ENCODE measurements around the gene ZMIZ1. TPM values are rescaled to one million over a fixed set of nuclear protein-coding genes. Genes with fewer than 3 reads are reported as not detected.

The ZMIZ1 gene
- total RNA-seq, 1 donor from 2014 or later = 11.5 TPM

- peak overlapping the region in 1 of 3 donors; percentile 33 for H3K9ac ChIP-seq (ENCODE audit: low read depth in 1 of 3, low read length in 3 of 3)
- H3K36me3 ChIP-seq (ENCODE audit: control insufficient read depth in 3 of 3, insufficient read depth in 3 of 3, low read length in 3 of 3) = peaks cover 0 to 14% (median 9%) of the 10 kb centered on the region in 3 donors
- no peaks in the 10 kb centered on the region for H3K27me3 ChIP-seq (ENCODE audit: control insufficient read depth in 3 of 3, insufficient read depth in 3 of 3, low read length in 3 of 3)
- H3K4me1 ChIP-seq (ENCODE audit: control insufficient read depth in 3 of 3, insufficient read depth in 3 of 3, low read length in 3 of 3) = peaks cover 33 to 62% (median 40%) of the 10 kb centered on the region in 3 donors
- H3K4me3 ChIP-seq (ENCODE audit: low read length in 3 of 3) = no peak overlapping the region
- H3K9me3 ChIP-seq (ENCODE audit: control insufficient read depth in 3 of 3, low read length in 3 of 3) = no peaks in the 10 kb centered on the region
- H3K27ac ChIP-seq (ENCODE audit: low read depth, low read length) = no peak overlapping the region
Observed at GRCh38 chr10:79173582-79174262, 105.0 kb downstream of the ZMIZ1 start.

- Histone ChIP-seq H3K36me3 (ENCODE audit: control insufficient read depth in 3 of 3, insufficient read depth in 3 of 3, low read length in 3 of 3) (peaks cover 0 to 11% (median 2%) of the 10 kb centered on the region in 3 donors), H3K9me3 (ENCODE audit: control insufficient read depth in 3 of 3, low read length in 3 of 3) (no peaks in the 10 kb centered on the region), H3K27ac (ENCODE audit: low read depth, low read length) (no peak overlapping the region), H3K4me3 (ENCODE audit: low read length in 3 of 3) (no peak overlapping the region), H3K27me3 (ENCODE audit: control insufficient read depth in 3 of 3, insufficient read depth in 3 of 3, low read length in 3 of 3) (no peaks in the 10 kb centered on the region), H3K4me1 (ENCODE audit: control insufficient read depth in 3 of 3, insufficient read depth in 3 of 3, low read length in 3 of 3) (peaks cover 47 to 70% (median 60%) of the 10 kb centered on the region in 3 donors), H3K9ac (ENCODE audit: low read depth in 1 of 3, low read length in 3 of 3) (no peak overlapping the region)
Observed at GRCh38 chr10:79176052-79176501, 107.3 kb downstream of the ZMIZ1 start.

- H3K9ac ChIP-seq (ENCODE audit: low read depth in 1 of 3, low read length in 3 of 3) = peak overlapping the region in 1 of 3 donors; percentile 45
- H3K4me1 ChIP-seq (ENCODE audit: control insufficient read depth in 3 of 3, insufficient read depth in 3 of 3, low read length in 3 of 3) = peaks cover 54 to 78% (median 69%) of the 10 kb centered on the region in 3 donors
- peaks cover 0 to 7% (median 0%) of the 10 kb centered on the region in 3 donors for H3K36me3 ChIP-seq (ENCODE audit: control insufficient read depth in 3 of 3, insufficient read depth in 3 of 3, low read length in 3 of 3)
- peak overlapping the region; percentile 48 for H3K27ac ChIP-seq (ENCODE audit: low read depth, low read length)
- no peaks in the 10 kb centered on the region for H3K9me3 ChIP-seq (ENCODE audit: control insufficient read depth in 3 of 3, low read length in 3 of 3)
- no peak overlapping the region for H3K4me3 ChIP-seq (ENCODE audit: low read length in 3 of 3)
- H3K27me3 ChIP-seq (ENCODE audit: control insufficient read depth in 3 of 3, insufficient read depth in 3 of 3, low read length in 3 of 3) = no peaks in the 10 kb centered on the region
Observed at GRCh38 chr10:79176949-79177602, 108.3 kb downstream of the ZMIZ1 start.

GRCh38 chr10:79178070-79178576 is 109.4 kb downstream of the ZMIZ1 start:
- no peak overlapping the region for H3K9ac ChIP-seq (ENCODE audit: low read depth in 1 of 3, low read length in 3 of 3)
- H3K9me3 ChIP-seq (ENCODE audit: control insufficient read depth in 3 of 3, low read length in 3 of 3) = no peaks in the 10 kb centered on the region
- H3K36me3 ChIP-seq (ENCODE audit: control insufficient read depth in 3 of 3, insufficient read depth in 3 of 3, low read length in 3 of 3) = peaks cover 0 to 8% (median 5%) of the 10 kb centered on the region in 3 donors
- H3K27ac ChIP-seq (ENCODE audit: low read depth, low read length) = no peak overlapping the region
- no peaks in the 10 kb centered on the region for H3K27me3 ChIP-seq (ENCODE audit: control insufficient read depth in 3 of 3, insufficient read depth in 3 of 3, low read length in 3 of 3)
- peaks cover 62 to 89% (median 78%) of the 10 kb centered on the region in 3 donors for H3K4me1 ChIP-seq (ENCODE audit: control insufficient read depth in 3 of 3, insufficient read depth in 3 of 3, low read length in 3 of 3)
- H3K4me3 ChIP-seq (ENCODE audit: low read length in 3 of 3) = no peak overlapping the region

- Histone ChIP-seq H3K36me3 (ENCODE audit: control insufficient read depth in 3 of 3, insufficient read depth in 3 of 3, low read length in 3 of 3) (peaks cover 0 to 8% (median 5%) of the 10 kb centered on the region in 3 donors), H3K4me3 (ENCODE audit: low read length in 3 of 3) (no peak overlapping the region), H3K27ac (ENCODE audit: low read depth, low read length) (no peak overlapping the region), H3K9ac (ENCODE audit: low read depth in 1 of 3, low read length in 3 of 3) (no peak overlapping the region), H3K9me3 (ENCODE audit: control insufficient read depth in 3 of 3, low read length in 3 of 3) (no peaks in the 10 kb centered on the region), H3K4me1 (ENCODE audit: control insufficient read depth in 3 of 3, insufficient read depth in 3 of 3, low read length in 3 of 3) (peaks cover 66 to 93% (median 84%) of the 10 kb centered on the region in 3 donors), H3K27me3 (ENCODE audit: control insufficient read depth in 3 of 3, insufficient read depth in 3 of 3, low read length in 3 of 3) (no peaks in the 10 kb centered on the region)
Observed at GRCh38 chr10:79178614-79179163, 109.9 kb downstream of the ZMIZ1 start.

- Histone ChIP-seq H3K27me3 (ENCODE audit: control insufficient read depth in 3 of 3, insufficient read depth in 3 of 3, low read length in 3 of 3) (no peaks in the 10 kb centered on the region), H3K4me1 (ENCODE audit: control insufficient read depth in 3 of 3, insufficient read depth in 3 of 3, low read length in 3 of 3) (peaks cover 73 to 93% (median 90%) of the 10 kb centered on the region in 3 donors), H3K27ac (ENCODE audit: low read depth, low read length) (peak overlapping the region; percentile 19), H3K36me3 (ENCODE audit: control insufficient read depth in 3 of 3, insufficient read depth in 3 of 3, low read length in 3 of 3) (peaks cover 0 to 5% (median 5%) of the 10 kb centered on the region in 3 donors), H3K4me3 (ENCODE audit: low read length in 3 of 3) (no peak overlapping the region), H3K9ac (ENCODE audit: low read depth in 1 of 3, low read length in 3 of 3) (no peak overlapping the region), H3K9me3 (ENCODE audit: control insufficient read depth in 3 of 3, low read length in 3 of 3) (no peaks in the 10 kb centered on the region)
Observed at GRCh38 chr10:79179164-79179956, 110.6 kb downstream of the ZMIZ1 start.

- Histone ChIP-seq H3K4me3 (ENCODE audit: low read length in 3 of 3) (no peak overlapping the region), H3K4me1 (ENCODE audit: control insufficient read depth in 3 of 3, insufficient read depth in 3 of 3, low read length in 3 of 3) (peaks cover 78 to 93% (median 90%) of the 10 kb centered on the region in 3 donors), H3K9ac (ENCODE audit: low read depth in 1 of 3, low read length in 3 of 3) (peak overlapping the region in 1 of 3 donors; percentile 1), H3K36me3 (ENCODE audit: control insufficient read depth in 3 of 3, insufficient read depth in 3 of 3, low read length in 3 of 3) (peaks cover 0 to 5% (median 5%) of the 10 kb centered on the region in 3 donors), H3K9me3 (ENCODE audit: control insufficient read depth in 3 of 3, low read length in 3 of 3) (no peaks in the 10 kb centered on the region), H3K27ac (ENCODE audit: low read depth, low read length) (peak overlapping the region; percentile 19), H3K27me3 (ENCODE audit: control insufficient read depth in 3 of 3, insufficient read depth in 3 of 3, low read length in 3 of 3) (no peaks in the 10 kb centered on the region)
Observed at GRCh38 chr10:79179957-79180309, 111.2 kb downstream of the ZMIZ1 start.

GRCh38 chr10:79180414-79181221 is 111.9 kb downstream of the ZMIZ1 start:
- Histone ChIP-seq H3K4me1 (ENCODE audit: control insufficient read depth in 3 of 3, insufficient read depth in 3 of 3, low read length in 3 of 3) (peaks cover 78 to 93% (median 88%) of the 10 kb centered on the region in 3 donors), H3K4me3 (ENCODE audit: low read length in 3 of 3) (no peak overlapping the region), H3K27ac (ENCODE audit: low read depth, low read length) (no peak overlapping the region), H3K36me3 (ENCODE audit: control insufficient read depth in 3 of 3, insufficient read depth in 3 of 3, low read length in 3 of 3) (peaks cover 0 to 5% (median 5%) of the 10 kb centered on the region in 3 donors), H3K27me3 (ENCODE audit: control insufficient read depth in 3 of 3, insufficient read depth in 3 of 3, low read length in 3 of 3) (no peaks in the 10 kb centered on the region), H3K9me3 (ENCODE audit: control insufficient read depth in 3 of 3, low read length in 3 of 3) (no peaks in the 10 kb centered on the region), H3K9ac (ENCODE audit: low read depth in 1 of 3, low read length in 3 of 3) (peak overlapping the region in 1 of 3 donors; percentile 1)

GRCh38 chr10:79181227-79181626 is 112.5 kb downstream of the ZMIZ1 start:
- Histone ChIP-seq H3K27me3 (ENCODE audit: control insufficient read depth in 3 of 3, insufficient read depth in 3 of 3, low read length in 3 of 3) (no peaks in the 10 kb centered on the region), H3K9me3 (ENCODE audit: control insufficient read depth in 3 of 3, low read length in 3 of 3) (no peaks in the 10 kb centered on the region), H3K4me1 (ENCODE audit: control insufficient read depth in 3 of 3, insufficient read depth in 3 of 3, low read length in 3 of 3) (peaks cover 82 to 91% (median 88%) of the 10 kb centered on the region in 3 donors), H3K36me3 (ENCODE audit: control insufficient read depth in 3 of 3, insufficient read depth in 3 of 3, low read length in 3 of 3) (peaks cover 0 to 5% (median 5%) of the 10 kb centered on the region in 3 donors), H3K27ac (ENCODE audit: low read depth, low read length) (no peak overlapping the region), H3K9ac (ENCODE audit: low read depth in 1 of 3, low read length in 3 of 3) (peak overlapping the region in 1 of 3 donors; percentile 16), H3K4me3 (ENCODE audit: low read length in 3 of 3) (no peak overlapping the region)

All from skeletal muscle tissue (tissue), 4 donors.